22Rv1 (cell line): ENCODE measurements around the gene FUZ.

Experiments used
- ZFX ChIP-seq: fragments of 450-650 bp; IDR thresholded peaks from 2 replicates; pipeline ENCODE4 v1.6.1; 2017; ENCODE audit warnings: antibody characterized with exemption, borderline replicate concordance
- TF ChIP-seq, protein P1 (sequence below): fragments of 450-650 bp; IDR thresholded peaks from 2 replicates; pipeline ENCODE4 v1.5.1; 2017; ENCODE audit warnings: mild to moderate bottlenecking

DNA sequence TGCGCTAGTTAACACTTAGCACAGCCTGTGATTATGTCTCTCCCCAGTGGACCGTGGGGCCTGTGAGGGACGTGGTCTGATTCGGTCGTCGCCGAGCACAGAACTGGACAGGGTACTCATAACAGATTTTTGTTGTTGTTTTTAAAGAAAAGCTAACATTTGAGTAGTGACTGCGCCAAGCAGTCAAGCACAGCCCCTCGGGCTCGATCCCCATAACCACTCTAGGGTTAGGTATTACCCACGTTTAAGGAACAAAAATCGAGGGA lies 37.1 kb upstream of the FUZ start:
- TF ChIP-seq, protein P1, sequence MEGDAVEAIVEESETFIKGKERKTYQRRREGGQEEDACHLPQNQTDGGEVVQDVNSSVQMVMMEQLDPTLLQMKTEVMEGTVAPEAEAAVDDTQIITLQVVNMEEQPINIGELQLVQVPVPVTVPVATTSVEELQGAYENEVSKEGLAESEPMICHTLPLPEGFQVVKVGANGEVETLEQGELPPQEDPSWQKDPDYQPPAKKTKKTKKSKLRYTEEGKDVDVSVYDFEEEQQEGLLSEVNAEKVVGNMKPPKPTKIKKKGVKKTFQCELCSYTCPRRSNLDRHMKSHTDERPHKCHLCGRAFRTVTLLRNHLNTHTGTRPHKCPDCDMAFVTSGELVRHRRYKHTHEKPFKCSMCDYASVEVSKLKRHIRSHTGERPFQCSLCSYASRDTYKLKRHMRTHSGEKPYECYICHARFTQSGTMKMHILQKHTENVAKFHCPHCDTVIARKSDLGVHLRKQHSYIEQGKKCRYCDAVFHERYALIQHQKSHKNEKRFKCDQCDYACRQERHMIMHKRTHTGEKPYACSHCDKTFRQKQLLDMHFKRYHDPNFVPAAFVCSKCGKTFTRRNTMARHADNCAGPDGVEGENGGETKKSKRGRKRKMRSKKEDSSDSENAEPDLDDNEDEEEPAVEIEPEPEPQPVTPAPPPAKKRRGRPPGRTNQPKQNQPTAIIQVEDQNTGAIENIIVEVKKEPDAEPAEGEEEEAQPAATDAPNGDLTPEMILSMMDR, result no peak
- no peak for TF ChIP-seq ZFX
